ENCODE data around the gene CEP170B.
"Not testable (repeated sequence)": the region's sequence is repeated elsewhere in the genome, so short reads cannot be mapped to it uniquely, and the experiment has no call there.

CEP170B gene

GRCh38 chr14:104826861-104827176, 38.2 kb upstream of the CEP170B start:
- peaks cover 3% of the 10 kb centered on the region for H3K4me1 ChIP-seq (ENCODE audit: control insufficient read depth, insufficient read depth, low read length)
- H3K27me3 ChIP-seq (ENCODE audit: control insufficient read depth, insufficient read depth, low read length) = no peaks in the 10 kb centered on the region
- no peak overlapping the region for H3K27ac ChIP-seq (ENCODE audit: low read depth, low read length)
- H3K36me3 ChIP-seq (ENCODE audit: control insufficient read depth, insufficient read depth, low read length) = no peaks in the 10 kb centered on the region
- H3K9ac ChIP-seq (ENCODE audit: low read length) = no peak overlapping the region
- H3K4me3 ChIP-seq (ENCODE audit: low read length) = peak overlapping the region; percentile 55

GRCh38 chr14:104827177-104828055, 37.7 kb upstream of the CEP170B start:
- H3K27me3 ChIP-seq (ENCODE audit: control insufficient read depth, insufficient read depth, low read length) = no peaks in the 10 kb centered on the region
- peaks cover 3% of the 10 kb centered on the region for H3K4me1 ChIP-seq (ENCODE audit: control insufficient read depth, insufficient read depth, low read length)
- H3K4me3 ChIP-seq (ENCODE audit: low read length) = peak overlapping the region; percentile 55
- H3K27ac ChIP-seq (ENCODE audit: low read depth, low read length) = no peak overlapping the region
- H3K36me3 ChIP-seq (ENCODE audit: control insufficient read depth, insufficient read depth, low read length) = no peaks in the 10 kb centered on the region
- H3K9ac ChIP-seq (ENCODE audit: low read length) = no peak overlapping the region

DNA sequence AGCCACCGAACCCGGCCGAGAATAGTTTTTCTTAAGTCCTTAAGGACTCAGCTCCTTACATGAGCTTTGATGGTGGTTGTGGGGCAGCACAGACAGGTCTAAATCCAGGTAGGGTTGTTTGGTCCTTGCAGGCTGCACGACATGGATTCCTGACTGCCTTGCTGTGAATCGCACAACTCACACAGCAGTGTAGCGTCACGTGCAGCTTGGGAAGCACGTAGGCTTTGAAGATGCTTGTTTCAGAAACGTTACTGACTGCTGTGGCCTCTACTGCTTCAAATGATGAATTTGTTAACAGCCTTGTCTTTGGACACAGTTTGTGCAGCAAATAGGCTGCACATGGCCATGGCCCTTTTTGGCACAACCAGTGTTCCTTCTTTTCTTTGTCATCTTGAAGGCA, 34.3 kb upstream of the CEP170B start:
- Histone ChIP-seq H3K4me1 (ENCODE audit: control insufficient read depth, insufficient read depth, low read length) (peaks cover under 1% of the 10 kb centered on the region), H3K27ac (ENCODE audit: low read depth, low read length) (no peak overlapping the region), H3K27me3 (ENCODE audit: control insufficient read depth, insufficient read depth, low read length) (no peaks in the 10 kb centered on the region), H3K4me3 (ENCODE audit: low read length) (no peak overlapping the region), H3K36me3 (ENCODE audit: control insufficient read depth, insufficient read depth, low read length) (no peaks in the 10 kb centered on the region), H3K9ac (ENCODE audit: low read length) (no peak overlapping the region)

GRCh38 chr14:104836171-104836935, 28.7 kb upstream of the CEP170B start:
- not testable (repeated sequence) for H3K27me3 ChIP-seq (ENCODE audit: control insufficient read depth, insufficient read depth, low read length); H3K4me1 ChIP-seq (ENCODE audit: control insufficient read depth, insufficient read depth, low read length); H3K4me3 ChIP-seq (ENCODE audit: low read length); H3K36me3 ChIP-seq (ENCODE audit: control insufficient read depth, insufficient read depth, low read length); H3K27ac ChIP-seq (ENCODE audit: low read depth, low read length); H3K9ac ChIP-seq (ENCODE audit: low read length)

- Histone ChIP-seq H3K27me3 (ENCODE audit: control insufficient read depth, insufficient read depth, low read length) (peaks cover 15% of the 10 kb centered on the region), H3K27ac (ENCODE audit: low read depth, low read length) (no peak overlapping the region), H3K9ac (ENCODE audit: low read length) (no peak overlapping the region), H3K4me1 (ENCODE audit: control insufficient read depth, insufficient read depth, low read length) (peaks cover 5% of the 10 kb centered on the region), H3K36me3 (ENCODE audit: control insufficient read depth, insufficient read depth, low read length) (no peaks in the 10 kb centered on the region), H3K4me3 (ENCODE audit: low read length) (no peak overlapping the region)
Observed at GRCh38 chr14:104841730-104842129, 23.3 kb upstream of the CEP170B start.

- Histone ChIP-seq H3K27ac (ENCODE audit: low read depth, low read length) (no peak overlapping the region), H3K9ac (ENCODE audit: low read length) (no peak overlapping the region), H3K36me3 (ENCODE audit: control insufficient read depth, insufficient read depth, low read length) (no peaks in the 10 kb centered on the region), H3K4me3 (ENCODE audit: low read length) (no peak overlapping the region), H3K27me3 (ENCODE audit: control insufficient read depth, insufficient read depth, low read length) (peaks cover 15% of the 10 kb centered on the region), H3K4me1 (ENCODE audit: control insufficient read depth, insufficient read depth, low read length) (peaks cover 5% of the 10 kb centered on the region)
Observed at GRCh38 chr14:104843006-104843405, 22.1 kb upstream of the CEP170B start.

- H3K27me3 ChIP-seq (ENCODE audit: control insufficient read depth, insufficient read depth, low read length) = peaks cover 15% of the 10 kb centered on the region
- H3K4me3 ChIP-seq (ENCODE audit: low read length) = peak overlapping the region; percentile 49
- H3K36me3 ChIP-seq (ENCODE audit: control insufficient read depth, insufficient read depth, low read length) = no peaks in the 10 kb centered on the region
- H3K9ac ChIP-seq (ENCODE audit: low read length) = no peak overlapping the region
- H3K4me1 ChIP-seq (ENCODE audit: control insufficient read depth, insufficient read depth, low read length) = peaks cover 5% of the 10 kb centered on the region
- H3K27ac ChIP-seq (ENCODE audit: low read depth, low read length) = no peak overlapping the region
Observed at GRCh38 chr14:104843442-104844305, 21.4 kb upstream of the CEP170B start.

- H3K36me3 ChIP-seq (ENCODE audit: control insufficient read depth, insufficient read depth, low read length) = no peaks in the 10 kb centered on the region
- H3K9ac ChIP-seq (ENCODE audit: low read length) = no peak overlapping the region
- H3K27me3 ChIP-seq (ENCODE audit: control insufficient read depth, insufficient read depth, low read length) = peaks cover 15% of the 10 kb centered on the region
- peaks cover 5% of the 10 kb centered on the region for H3K4me1 ChIP-seq (ENCODE audit: control insufficient read depth, insufficient read depth, low read length)
- H3K27ac ChIP-seq (ENCODE audit: low read depth, low read length) = no peak overlapping the region
- peak overlapping the region; percentile 49 for H3K4me3 ChIP-seq (ENCODE audit: low read length)
Observed at GRCh38 chr14:104844306-104845032, 20.6 kb upstream of the CEP170B start.

DNA sequence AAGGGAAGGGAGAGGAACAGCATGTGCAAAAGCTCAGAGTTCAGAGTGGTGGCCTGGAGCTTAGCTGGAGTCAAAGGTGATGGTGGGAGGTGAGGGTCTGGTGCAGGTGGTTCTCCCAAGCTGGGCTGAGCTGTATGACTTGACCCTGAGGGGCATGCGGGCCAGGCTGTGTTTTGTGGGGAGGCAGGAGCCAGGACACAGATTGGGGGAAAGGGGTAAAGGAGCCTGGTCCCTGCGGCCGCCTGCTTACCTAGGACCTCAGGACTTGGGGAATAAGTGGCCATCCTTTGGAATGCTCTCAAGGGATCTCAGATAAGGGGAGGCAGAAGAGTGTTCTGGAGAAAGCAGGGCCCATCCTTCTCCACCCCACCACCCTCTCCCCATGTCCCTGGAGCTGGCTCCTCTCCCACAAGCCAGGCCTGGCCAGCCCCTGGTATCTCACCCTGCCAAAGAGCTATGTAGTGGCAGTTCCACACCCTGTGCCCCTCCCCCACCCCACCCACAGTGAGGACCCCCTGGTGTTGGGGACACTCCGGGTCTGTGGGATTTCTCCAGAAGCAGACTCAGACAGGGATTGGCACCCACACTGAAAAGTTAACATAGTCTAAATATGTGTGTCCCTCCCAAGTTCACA, 19.9 kb upstream of the CEP170B start:
- Histone ChIP-seq H3K4me1 (ENCODE audit: control insufficient read depth, insufficient read depth, low read length) (peaks cover 5% of the 10 kb centered on the region), H3K36me3 (ENCODE audit: control insufficient read depth, insufficient read depth, low read length) (no peaks in the 10 kb centered on the region)

GRCh38 chr14:104845834-104846441, 19.1 kb upstream of the CEP170B start:
- peaks cover 5% of the 10 kb centered on the region for H3K4me1 ChIP-seq (ENCODE audit: control insufficient read depth, insufficient read depth, low read length)
- H3K36me3 ChIP-seq (ENCODE audit: control insufficient read depth, insufficient read depth, low read length) = no peaks in the 10 kb centered on the region
- no peak overlapping the region for H3K4me3 ChIP-seq (ENCODE audit: low read length)
- peaks cover 15% of the 10 kb centered on the region for H3K27me3 ChIP-seq (ENCODE audit: control insufficient read depth, insufficient read depth, low read length)
- H3K27ac ChIP-seq (ENCODE audit: low read depth, low read length) = no peak overlapping the region
- no peak overlapping the region for H3K9ac ChIP-seq (ENCODE audit: low read length)

More for the DNA sequence above, 19.9 kb upstream of the CEP170B start:
- no peak overlapping the region for H3K4me3 ChIP-seq (ENCODE audit: low read length)
- H3K27ac ChIP-seq (ENCODE audit: low read depth, low read length) = no peak overlapping the region
- peaks cover 15% of the 10 kb centered on the region for H3K27me3 ChIP-seq (ENCODE audit: control insufficient read depth, insufficient read depth, low read length)
- H3K9ac ChIP-seq (ENCODE audit: low read length) = no peak overlapping the region

GRCh38 chr14:104852280-104852663, 12.8 kb upstream of the CEP170B start:
- Histone ChIP-seq H3K4me1 (ENCODE audit: control insufficient read depth, insufficient read depth, low read length) (no peaks in the 10 kb centered on the region), H3K4me3 (ENCODE audit: low read length) (no peak overlapping the region), H3K27me3 (ENCODE audit: control insufficient read depth, insufficient read depth, low read length) (no peaks in the 10 kb centered on the region)

More at GRCh38 chr14:104852280-104852663, 12.8 kb upstream of the CEP170B start:
- Histone ChIP-seq H3K9ac (ENCODE audit: low read length) (no peak overlapping the region), H3K36me3 (ENCODE audit: control insufficient read depth, insufficient read depth, low read length) (no peaks in the 10 kb centered on the region), H3K27ac (ENCODE audit: low read depth, low read length) (no peak overlapping the region)
